Mammary epithelial cell (primary cell): ENCODE results near the gene ERO1A.

ENCODE experiments used
- CTCF ChIP-seq, 2 donors: IDR thresholded peaks in 1 of 2; conservative IDR thresholded peaks in 1 of 2; 2 replicates each; pipeline ENCODE4 v1.5.1; 2011 to 2012; ENCODE audit warnings: inconsistent platforms in 2 of 2, low read length in 2 of 2, mild to moderate bottlenecking in 2 of 2, control low read depth in 1 of 2, low read depth in 1 of 2; ENCODE audit not compliant: insufficient read depth in 1 of 2; ENCODE audit errors: extremely low read depth in 1 of 2
- EZH2 ChIP-seq: IDR thresholded peaks from 2 replicates; pipeline ENCODE4 v1.6.1; 2012; ENCODE audit warnings: low read length, inconsistent platforms, borderline replicate concordance

- TF ChIP-seq CTCF (conservative IDR thresholded peaks at IDR 0.05 in 1 of 2, IDR thresholded peaks at IDR 0.05 in 1 of 2; ENCODE audit: extremely low read depth in 1 of 2, insufficient read depth in 1 of 2, low read depth in 1 of 2, low read length in 2 of 2) (no peak), EZH2 (no peak)
Measured at GRCh38 chr14:52599974-52600373, 95.4 kb downstream of the ERO1A start.
